Activated CD8-positive, alpha-beta T cell treated with anti-CD3 and anti-CD28 coated beads for 36 hours (primary cell): Measurements from ENCODE around the gene POTEF. TPM values are rescaled to one million over a fixed set of nuclear protein-coding genes. Genes with fewer than 3 reads are reported as not detected.
"Not testable (repeated sequence)": the region's sequence is repeated elsewhere in the genome, so short reads cannot be mapped to it uniquely, and the experiment has no call there.

Source experiments
- ATAC-seq: fragments of 200-7000 bp; cut with Tn5 transposase; one replicate; pipeline ENCODE4 v1.10.0; 2021; ENCODE audit warnings: mild to moderate bottlenecking, moderate library complexity
- CTCF ChIA-PET: fragments of 350-600 bp; sonication (Branson Sonifier 250); formaldehyde crosslinking; loops from one replicate; lab custom pipeline; 2021; ENCODE audit warnings: antibody characterized with exemption; lab: Charles Lee
- POLR2A ChIA-PET: fragments of 350-600 bp; sonication (Branson Sonifier 250); formaldehyde crosslinking; loops from one replicate; lab custom pipeline; 2021; ENCODE audit warnings: antibody characterized with exemption; lab: Charles Lee
- DNase-seq: peaks from one replicate; pipeline ENCODE4 v3.0.0-alpha.2; 2020
- H3K27ac Mint-ChIP-seq: one replicate; pipeline ENCODE4 v1.8.0; 2021; ENCODE audit warnings: mild to moderate bottlenecking, mixed read lengths
- H3K27me3 Mint-ChIP-seq: one replicate; pipeline ENCODE4 v1.8.0; 2021; ENCODE audit warnings: mixed read lengths
- H3K36me3 Mint-ChIP-seq: one replicate; pipeline ENCODE4 v1.8.0; 2021; ENCODE audit warnings: low read depth, mixed read lengths
- H3K4me1 Mint-ChIP-seq: one replicate; pipeline ENCODE4 v1.8.0; 2021; ENCODE audit warnings: low read depth, mixed read lengths
- H3K4me3 Mint-ChIP-seq: one replicate; pipeline ENCODE4 v1.8.0; 2021; ENCODE audit warnings: mild to moderate bottlenecking, moderate library complexity, mixed read lengths
- H3K9me3 Mint-ChIP-seq: one replicate; pipeline ENCODE4 v1.8.0; 2021; ENCODE audit warnings: mixed read lengths
- intact Hi-C: fragments of 100-400 bp; cut with micrococcal nuclease; formaldehyde crosslinking; loops from one replicate; pipeline ENCODE4 v1.10.0; 2022
- total RNA-seq, 2 experiments: library from RNA; stranded (reverse); gene quantifications; one replicate each; pipeline ENCODE4 v1.2.3, GENCODE V29; 2021

The POTEF gene
- total RNA-seq, 2 experiments from 2014 or later: not detected

DNA sequence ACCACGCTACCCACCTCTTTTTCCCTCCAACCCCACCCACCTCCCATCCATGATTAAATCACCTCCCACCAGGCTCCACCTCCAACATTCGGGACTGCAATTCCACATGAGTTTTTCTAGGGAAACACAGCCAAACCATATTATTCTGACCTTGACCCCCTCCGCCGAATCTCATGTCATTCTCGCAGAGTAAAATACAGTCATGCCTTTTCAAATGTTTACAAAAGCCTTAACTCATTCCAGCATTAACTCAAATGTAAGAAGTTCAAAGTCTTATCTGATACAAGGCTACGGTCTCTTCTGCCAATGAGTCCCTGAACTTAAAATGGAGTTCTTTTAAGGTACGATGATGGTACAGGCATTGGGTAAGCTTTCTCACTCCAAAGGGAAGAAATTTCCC is 72.7 kb downstream of the POTEF start:
- H3K4me1 Mint-ChIP-seq, H3K27me3 Mint-ChIP-seq, DNase-seq, ATAC-seq, intact Hi-C loops, H3K36me3 Mint-ChIP-seq, H3K9me3 Mint-ChIP-seq, POLR2A ChIA-PET, CTCF ChIA-PET, H3K27ac Mint-ChIP-seq, H3K4me3 Mint-ChIP-seq: not testable (repeated sequence)

DNA sequence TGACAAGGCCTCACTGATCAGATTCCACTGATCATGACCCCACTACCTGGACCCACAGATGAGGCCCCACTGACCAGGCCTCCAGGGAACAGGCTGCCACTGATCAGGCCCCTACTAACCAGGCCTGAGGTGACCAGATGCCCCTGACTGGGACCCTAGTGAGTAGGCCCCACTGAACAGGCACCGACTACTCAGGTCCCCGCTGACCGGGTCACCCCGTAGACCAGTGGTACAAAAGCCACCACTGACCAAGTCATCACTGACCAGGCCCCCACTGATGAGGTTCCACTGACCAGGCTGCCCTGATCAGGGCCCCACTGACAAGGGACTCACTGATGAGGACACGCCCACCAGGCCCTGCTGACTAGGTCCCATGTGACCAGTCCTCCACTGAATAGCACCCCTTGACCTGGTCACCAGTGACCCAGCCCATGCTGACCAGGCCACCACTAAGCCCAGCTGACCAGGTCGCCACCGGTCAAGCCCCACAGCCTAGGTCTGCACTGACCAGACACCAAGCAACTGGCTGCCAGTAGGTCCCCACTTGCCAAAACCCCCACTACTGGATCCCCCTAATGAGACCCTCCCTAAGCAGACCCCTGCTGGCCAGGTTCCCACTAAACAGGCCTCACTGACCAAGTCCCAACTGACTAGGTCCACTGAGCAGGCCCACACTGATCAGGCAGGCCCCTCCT is 75.7 kb downstream of the POTEF start:
- ATAC-seq, CTCF ChIA-PET, intact Hi-C loops, H3K36me3 Mint-ChIP-seq, H3K4me3 Mint-ChIP-seq, H3K4me1 Mint-ChIP-seq, H3K9me3 Mint-ChIP-seq, DNase-seq, H3K27me3 Mint-ChIP-seq, POLR2A ChIA-PET, H3K27ac Mint-ChIP-seq: not testable (repeated sequence)

DNA sequence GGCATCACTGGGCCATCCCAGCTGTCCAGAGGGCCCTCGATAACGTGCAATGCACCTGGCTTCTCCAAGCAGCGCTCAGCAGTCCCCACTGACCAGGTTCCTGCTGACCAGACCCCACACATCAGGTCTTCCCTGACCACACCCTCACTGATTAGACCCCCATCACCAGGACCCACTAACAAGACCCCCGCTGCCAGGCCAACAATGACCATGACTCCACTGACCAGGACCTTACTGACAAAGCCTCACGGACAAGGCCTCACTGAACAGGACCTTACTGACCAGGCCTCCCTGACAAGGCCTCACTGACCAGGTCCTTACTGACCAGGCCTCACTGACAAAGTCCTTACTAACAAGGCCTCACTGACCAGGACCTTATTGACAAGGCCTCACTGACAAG is 76.6 kb downstream of the POTEF start:
- H3K4me1 Mint-ChIP-seq, POLR2A ChIA-PET, intact Hi-C loops, H3K36me3 Mint-ChIP-seq, H3K9me3 Mint-ChIP-seq, H3K4me3 Mint-ChIP-seq, H3K27ac Mint-ChIP-seq, CTCF ChIA-PET, ATAC-seq, H3K27me3 Mint-ChIP-seq, DNase-seq: not testable (repeated sequence)

DNA sequence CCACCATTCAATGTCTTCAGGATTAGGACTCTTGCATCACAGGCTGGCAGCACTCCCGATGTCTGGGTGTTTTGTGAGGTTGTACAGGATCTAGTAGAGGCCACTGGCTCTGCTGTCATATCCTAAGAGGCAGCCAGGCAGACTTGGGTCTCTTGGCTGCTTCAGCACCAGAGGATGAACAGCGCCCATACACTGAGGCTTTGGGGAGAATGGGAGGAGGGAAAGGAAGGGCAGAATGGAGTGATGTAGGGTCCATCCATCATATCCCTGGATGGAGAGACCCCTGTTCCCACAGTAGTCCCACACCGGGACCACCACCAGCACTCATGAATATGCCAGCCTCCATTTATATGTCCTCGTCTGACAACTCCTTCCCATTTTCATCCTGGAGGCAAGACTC is 80.6 kb downstream of the POTEF start:
- H3K4me3 Mint-ChIP-seq, H3K9me3 Mint-ChIP-seq, H3K27me3 Mint-ChIP-seq, H3K27ac Mint-ChIP-seq, DNase-seq, H3K4me1 Mint-ChIP-seq, POLR2A ChIA-PET, ATAC-seq, intact Hi-C loops, CTCF ChIA-PET, H3K36me3 Mint-ChIP-seq: not testable (repeated sequence)

DNA sequence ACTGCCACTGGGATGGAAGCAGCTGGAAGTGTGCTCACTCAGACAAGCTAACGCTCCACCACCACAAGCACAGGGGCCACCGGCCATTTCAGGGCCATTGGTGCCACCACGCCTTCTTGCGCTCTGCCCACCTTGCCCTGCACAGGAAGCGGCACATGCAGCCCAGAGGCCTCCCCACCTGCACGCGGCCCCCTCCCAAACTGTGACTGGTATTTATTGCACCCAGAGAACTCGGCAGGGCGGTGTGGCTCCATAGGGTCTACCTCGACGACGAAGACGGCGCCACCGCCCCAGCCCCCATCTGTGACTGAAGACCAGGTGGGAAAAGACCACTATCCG is 90.8 kb downstream of the POTEF start:
- intact Hi-C loops, H3K36me3 Mint-ChIP-seq, CTCF ChIA-PET, H3K27ac Mint-ChIP-seq, H3K27me3 Mint-ChIP-seq, H3K9me3 Mint-ChIP-seq, POLR2A ChIA-PET, DNase-seq, H3K4me1 Mint-ChIP-seq, H3K4me3 Mint-ChIP-seq, ATAC-seq: not testable (repeated sequence)

DNA sequence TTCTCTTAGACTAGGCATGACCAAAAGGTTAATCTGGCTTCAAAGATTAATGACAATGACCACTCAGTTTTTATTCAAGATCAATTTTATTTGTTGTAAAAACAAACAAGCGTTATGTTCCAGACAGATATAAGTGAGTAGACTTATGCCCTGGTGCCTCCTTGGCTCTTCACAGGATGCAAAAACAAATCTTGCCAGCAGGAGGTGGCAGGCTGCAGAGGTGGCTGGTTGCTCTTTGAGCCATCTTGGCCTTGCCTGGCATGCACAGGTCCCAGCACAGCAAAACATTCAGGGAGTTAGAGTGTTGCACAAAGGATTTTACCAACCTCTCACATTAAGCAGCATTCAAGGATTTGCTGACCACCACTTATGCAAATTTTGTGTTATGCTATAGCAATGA is 103.1 kb downstream of the POTEF start:
- H3K27ac Mint-ChIP-seq, POLR2A ChIA-PET, H3K36me3 Mint-ChIP-seq, H3K4me1 Mint-ChIP-seq, H3K9me3 Mint-ChIP-seq, H3K27me3 Mint-ChIP-seq, intact Hi-C loops, ATAC-seq, H3K4me3 Mint-ChIP-seq: not testable (repeated sequence)
- peak; percentile 42 for DNase-seq
- CTCF ChIA-PET: interaction anchor here (1.1 kb wide), 1 partner anchor 680 kb away, joined by 3 read pairs; no protein-coding TSS in a partner anchor

Other genes with a start within 250 kb of the POTEF start
- gene RAB6C, start 149.6 kb downstream of the POTEF start, total RNA-seq: not detected
- 1 to 10 TPM; 3.0 to 3.5 TPM for gene CCDC74B, start 15.9 kb upstream of the POTEF start, total RNA-seq
- 10 to 100 TPM; 73.8 to 75.8 TPM for gene SMPD4, start 52.4 kb upstream of the POTEF start, total RNA-seq
- 100 to 1,000 TPM; 390 to 402 TPM for gene MZT2B, start 53.0 kb upstream of the POTEF start, total RNA-seq
- not detected for gene TUBA3E, start 69.2 kb upstream of the POTEF start, total RNA-seq
- gene IMP4, start 213.7 kb upstream of the POTEF start, total RNA-seq: 100 to 1,000 TPM; 160 to 163 TPM
- gene PTPN18, start 226.8 kb upstream of the POTEF start, total RNA-seq: 10 to 100 TPM; 32.9 to 35.4 TPM